KOPT-K1 (cell line): ENCODE data around the gene ALG14.
"Not testable (repeated sequence)": the region's sequence is repeated elsewhere in the genome, so short reads cannot be mapped to it uniquely, and the experiment has no call there.

ENCODE experiments used
- H3K27ac ChIP-seq: fragments of 200-600 bp; sonication (generic); 2 replicates; pipeline ENCODE4 v1.5.1; 2016; ENCODE audit warnings: antibody characterized with exemption, mild to moderate bottlenecking, low read depth, low read length; ENCODE audit not compliant: poor library complexity, severe bottlenecking
- H3K36me3 ChIP-seq: fragments of 200-600 bp; sonication (generic); 2 replicates; pipeline ENCODE4 v1.5.1; 2017; ENCODE audit warnings: antibody characterized with exemption, mild to moderate bottlenecking, low read length, moderate library complexity; ENCODE audit not compliant: insufficient read depth
- H3K9me3 ChIP-seq: fragments of 200-600 bp; sonication (generic); 2 replicates; pipeline ENCODE4 v1.5.1; 2017; ENCODE audit warnings: antibody characterized with exemption, low read length, mild to moderate bottlenecking; ENCODE audit not compliant: insufficient read depth, poor library complexity, severe bottlenecking

Gene ALG14

GRCh38 chr1:95015076-95015475 lies 57.7 kb downstream of the ALG14 start:
- no peak overlapping the region for H3K27ac ChIP-seq
- H3K36me3 ChIP-seq = no peaks in the 10 kb centered on the region
- H3K9me3 ChIP-seq = no peaks in the 10 kb centered on the region

GRCh38 chr1:95013950-95014574 lies 58.7 kb downstream of the ALG14 start:
- H3K9me3 ChIP-seq = no peaks in the 10 kb centered on the region
- no peaks in the 10 kb centered on the region for H3K36me3 ChIP-seq
- H3K27ac ChIP-seq = no peak overlapping the region

- Histone ChIP-seq H3K27ac (no peak overlapping the region), H3K36me3 (no peaks in the 10 kb centered on the region), H3K9me3 (no peaks in the 10 kb centered on the region)
Measured at GRCh38 chr1:95012389-95012788, 60.4 kb downstream of the ALG14 start.

- H3K9me3 ChIP-seq = no peaks in the 10 kb centered on the region
Measured at GRCh38 chr1:95010158-95010557, 62.6 kb downstream of the ALG14 start.

GRCh38 chr1:95007687-95008086 lies 65.1 kb downstream of the ALG14 start:
- Histone ChIP-seq H3K36me3 (no peaks in the 10 kb centered on the region), H3K9me3 (no peaks in the 10 kb centered on the region), H3K27ac (no peak overlapping the region)

More at GRCh38 chr1:95010158-95010557, 62.6 kb downstream of the ALG14 start:
- Histone ChIP-seq H3K36me3 (no peaks in the 10 kb centered on the region), H3K27ac (no peak overlapping the region)

GRCh38 chr1:95006681-95007080 lies 66.1 kb downstream of the ALG14 start:
- no peak overlapping the region for H3K27ac ChIP-seq
- no peaks in the 10 kb centered on the region for H3K36me3 ChIP-seq
- no peaks in the 10 kb centered on the region for H3K9me3 ChIP-seq

GRCh38 chr1:95005584-95005983 lies 67.2 kb downstream of the ALG14 start:
- Histone ChIP-seq H3K36me3 (no peaks in the 10 kb centered on the region), H3K9me3 (no peaks in the 10 kb centered on the region), H3K27ac (no peak overlapping the region)

GRCh38 chr1:95004013-95004412 lies 68.7 kb downstream of the ALG14 start:
- Histone ChIP-seq H3K9me3 (no peaks in the 10 kb centered on the region), H3K27ac (no peak overlapping the region)

GRCh38 chr1:95003433-95003738 lies 69.4 kb downstream of the ALG14 start:
- no peaks in the 10 kb centered on the region for H3K9me3 ChIP-seq
- no peak overlapping the region for H3K27ac ChIP-seq
- no peaks in the 10 kb centered on the region for H3K36me3 ChIP-seq

More at GRCh38 chr1:95004013-95004412, 68.7 kb downstream of the ALG14 start:
- H3K36me3 ChIP-seq = no peaks in the 10 kb centered on the region

- H3K27ac ChIP-seq = no peak overlapping the region
- no peaks in the 10 kb centered on the region for H3K36me3 ChIP-seq
- H3K9me3 ChIP-seq = no peaks in the 10 kb centered on the region
Measured at GRCh38 chr1:95002540-95003432, 70.0 kb downstream of the ALG14 start.

- H3K36me3 ChIP-seq = no peaks in the 10 kb centered on the region
- no peak overlapping the region for H3K27ac ChIP-seq
- no peaks in the 10 kb centered on the region for H3K9me3 ChIP-seq
Measured at GRCh38 chr1:95002164-95002539, 70.6 kb downstream of the ALG14 start.

GRCh38 chr1:94999456-95000131 lies 73.2 kb downstream of the ALG14 start:
- Histone ChIP-seq H3K9me3 (no peaks in the 10 kb centered on the region), H3K27ac (no peak overlapping the region), H3K36me3 (no peaks in the 10 kb centered on the region)

- Histone ChIP-seq H3K36me3 (no peaks in the 10 kb centered on the region), H3K9me3 (no peaks in the 10 kb centered on the region), H3K27ac (no peak overlapping the region)
Measured at GRCh38 chr1:94998748-94999147, 74.0 kb downstream of the ALG14 start.

- Histone ChIP-seq H3K27ac (no peak overlapping the region), H3K9me3 (no peaks in the 10 kb centered on the region), H3K36me3 (no peaks in the 10 kb centered on the region)
Measured at GRCh38 chr1:94998114-94998513, 74.6 kb downstream of the ALG14 start.

GRCh38 chr1:94995536-94995935 lies 77.2 kb downstream of the ALG14 start:
- not testable (repeated sequence) for H3K9me3 ChIP-seq, H3K36me3 ChIP-seq, H3K27ac ChIP-seq
